Measurements from ENCODE around the gene CERS4.

GRCh38 chr19:8304841-8305621 lies 95.9 kb downstream of the CERS4 start:
- TF ChIP-seq CTCF (IDR thresholded peaks at IDR 0.05; ENCODE audit: low read length) (no peak), EZH2 (IDR thresholded peaks at IDR 0.05; ENCODE audit: borderline replicate concordance, low read length) (no peak)
